HG03159 (cell line): Measurements from ENCODE around the gene ADGRB2.

Experiments used
- ATAC-seq: cut with Tn5 transposase; IDR thresholded peaks from one replicate; pipeline ENCODE4 v1.9.1; 2021; ENCODE audit warnings: mild to moderate bottlenecking, moderate library complexity; ENCODE audit not compliant: unreplicated experiment

ADGRB2 gene

GRCh38 chr1:31783846-31784245 lies 19.7 kb upstream of the ADGRB2 start:
- ATAC-seq: no peak

- ATAC-seq: no peak
Measured at GRCh38 chr1:31782421-31783410, 18.6 kb upstream of the ADGRB2 start.

- ATAC-seq: no peak
Measured at GRCh38 chr1:31781756-31782371, 17.7 kb upstream of the ADGRB2 start.

GRCh38 chr1:31781138-31781755 lies 17.1 kb upstream of the ADGRB2 start:
- no peak for ATAC-seq

GRCh38 chr1:31780632-31781031 lies 16.5 kb upstream of the ADGRB2 start:
- no peak for ATAC-seq

GRCh38 chr1:31779687-31780086 lies 15.5 kb upstream of the ADGRB2 start:
- ATAC-seq: no peak

GRCh38 chr1:31778763-31779488 lies 14.8 kb upstream of the ADGRB2 start:
- no peak for ATAC-seq

- no peak for ATAC-seq
Measured at GRCh38 chr1:31776516-31776915, 12.4 kb upstream of the ADGRB2 start.

- ATAC-seq: no peak
Measured at GRCh38 chr1:31776032-31776431, 11.9 kb upstream of the ADGRB2 start.

- no peak for ATAC-seq
Measured at GRCh38 chr1:31775210-31775999, 11.3 kb upstream of the ADGRB2 start.

- no peak for ATAC-seq
Measured at GRCh38 chr1:31774495-31774894, 10.4 kb upstream of the ADGRB2 start.

- no peak for ATAC-seq
Measured at GRCh38 chr1:31773861-31774260, 9.7 kb upstream of the ADGRB2 start.

- ATAC-seq: no peak
Measured at GRCh38 chr1:31772669-31773248, 8.6 kb upstream of the ADGRB2 start.

- no peak for ATAC-seq
Measured at GRCh38 chr1:31771891-31772668, 7.9 kb upstream of the ADGRB2 start.

- ATAC-seq: no peak
Measured at GRCh38 chr1:31769720-31770390, 5.7 kb upstream of the ADGRB2 start.

GRCh38 chr1:31768939-31769704 lies 5.0 kb upstream of the ADGRB2 start:
- no peak for ATAC-seq

GRCh38 chr1:31768407-31768907 lies 4.3 kb upstream of the ADGRB2 start:
- ATAC-seq: no peak

- ATAC-seq: no peak
Measured at GRCh38 chr1:31767225-31767624, 3.1 kb upstream of the ADGRB2 start.
